Parathyroid adenoma (tissue), 2 donors: ENCODE data around the gene COL15A1.

Experiments
- H2AFZ ChIP-seq: fragments of 300-600 bp; sonication (generic); one replicate; pipeline ENCODE4 v1.7.0; 2017; ENCODE audit warnings: antibody characterized with exemption, mild to moderate bottlenecking
- H3K27ac ChIP-seq: fragments of 300-600 bp; sonication (generic); one replicate; pipeline ENCODE4 v1.7.0; 2017
- H3K27me3 ChIP-seq: fragments of 300-600 bp; sonication (generic); one replicate; pipeline ENCODE4 v1.7.0; 2017; ENCODE audit warnings: low read length; ENCODE audit not compliant: control insufficient read depth, insufficient read depth
- H3K36me3 ChIP-seq: fragments of 300-600 bp; sonication (generic); one replicate; pipeline ENCODE4 v1.7.0; 2017; ENCODE audit warnings: low read length; ENCODE audit not compliant: control insufficient read depth, insufficient read depth
- H3K4me1 ChIP-seq: fragments of 300-600 bp; sonication (generic); one replicate; pipeline ENCODE4 v1.7.0; 2017; ENCODE audit warnings: control low read depth
- H3K4me2 ChIP-seq: fragments of 300-600 bp; sonication (generic); one replicate; pipeline ENCODE4 v1.7.0; 2017; ENCODE audit warnings: low read length
- H3K4me3 ChIP-seq: fragments of 300-600 bp; sonication (generic); one replicate; pipeline ENCODE4 v1.7.0; 2017; ENCODE audit warnings: low read depth, low read length
- H3K79me2 ChIP-seq: fragments of 300-600 bp; sonication (generic); one replicate; pipeline ENCODE4 v1.7.0; 2017; ENCODE audit warnings: control low read depth
- H3K9ac ChIP-seq: fragments of 300-600 bp; sonication (generic); one replicate; pipeline ENCODE4 v1.7.0; 2017; ENCODE audit warnings: mild to moderate bottlenecking
- H3K9me3 ChIP-seq: fragments of 300-600 bp; sonication (generic); one replicate; pipeline ENCODE4 v1.7.0; 2017; ENCODE audit warnings: low read length; ENCODE audit not compliant: control insufficient read depth
- CTCF ChIP-seq: fragments of 300-600 bp; sonication (generic); IDR thresholded peaks from one replicate; pipeline ENCODE4 v1.7.0; 2017; ENCODE audit warnings: antibody characterized with exemption, mild to moderate bottlenecking
- donor health status: primary hyperparathyroidism.

COL15A1 gene

GRCh38 chr9:98974106-98974505 lies 30.4 kb downstream of the COL15A1 start:
- Histone ChIP-seq H3K9me3 (no peaks in the 10 kb centered on the region), H3K4me3 (no peak overlapping the region), H3K79me2 (no peaks in the 10 kb centered on the region), H2AFZ (no peak overlapping the region), H3K27ac (no peak overlapping the region), H3K27me3 (no peaks in the 10 kb centered on the region), H3K9ac (no peak overlapping the region), H3K36me3 (no peaks in the 10 kb centered on the region), H3K4me2 (no peak overlapping the region), H3K4me1 (peaks cover 5% of the 10 kb centered on the region)
- TF ChIP-seq CTCF: no peak

- no peak overlapping the region for H3K4me2 ChIP-seq
- no peaks in the 10 kb centered on the region for H3K79me2 ChIP-seq
- peaks cover 5% of the 10 kb centered on the region for H3K4me1 ChIP-seq
- no peak for TF ChIP-seq CTCF
- H3K27ac ChIP-seq: no peak overlapping the region
- H3K9ac ChIP-seq: no peak overlapping the region
- H3K4me3 ChIP-seq: no peak overlapping the region
- H3K36me3 ChIP-seq: no peaks in the 10 kb centered on the region
- no peak overlapping the region for H2AFZ ChIP-seq
- H3K27me3 ChIP-seq: no peaks in the 10 kb centered on the region
- H3K9me3 ChIP-seq: no peaks in the 10 kb centered on the region
Observed at GRCh38 chr9:98974554-98974953, 30.8 kb downstream of the COL15A1 start.

- H3K4me1 ChIP-seq: peaks cover 5% of the 10 kb centered on the region
- no peak overlapping the region for H3K4me3 ChIP-seq
- no peak overlapping the region for H3K9ac ChIP-seq
- peak; percentile 90 for TF ChIP-seq CTCF
- H3K27me3 ChIP-seq: no peaks in the 10 kb centered on the region
- H2AFZ ChIP-seq: peak overlapping the region; percentile 62
- H3K9me3 ChIP-seq: no peaks in the 10 kb centered on the region
- no peaks in the 10 kb centered on the region for H3K79me2 ChIP-seq
- H3K4me2 ChIP-seq: peak overlapping the region; percentile 40
- no peak overlapping the region for H3K27ac ChIP-seq
- H3K36me3 ChIP-seq: no peaks in the 10 kb centered on the region
Observed at GRCh38 chr9:98974994-98975712, 31.4 kb downstream of the COL15A1 start.

GRCh38 chr9:98975838-98976237 lies 32.1 kb downstream of the COL15A1 start:
- no peak overlapping the region for H3K9ac ChIP-seq
- H3K4me1 ChIP-seq: peaks cover 5% of the 10 kb centered on the region
- no peaks in the 10 kb centered on the region for H3K9me3 ChIP-seq
- no peak overlapping the region for H2AFZ ChIP-seq
- no peaks in the 10 kb centered on the region for H3K79me2 ChIP-seq
- TF ChIP-seq CTCF: no peak
- no peaks in the 10 kb centered on the region for H3K27me3 ChIP-seq
- H3K4me3 ChIP-seq: no peak overlapping the region
- peak overlapping the region; percentile 24 for H3K27ac ChIP-seq
- no peaks in the 10 kb centered on the region for H3K36me3 ChIP-seq
- no peak overlapping the region for H3K4me2 ChIP-seq

GRCh38 chr9:98977246-98977714 lies 33.6 kb downstream of the COL15A1 start:
- TF ChIP-seq CTCF: no peak
- H3K27ac ChIP-seq: no peak overlapping the region

More at GRCh38 chr9:98977246-98977714, 33.6 kb downstream of the COL15A1 start:
- Histone ChIP-seq H3K4me2 (no peak overlapping the region), H3K27me3 (no peaks in the 10 kb centered on the region), H3K36me3 (no peaks in the 10 kb centered on the region), H2AFZ (no peak overlapping the region), H3K79me2 (no peaks in the 10 kb centered on the region), H3K4me3 (no peak overlapping the region), H3K9ac (no peak overlapping the region), H3K4me1 (peaks cover 5% of the 10 kb centered on the region), H3K9me3 (no peaks in the 10 kb centered on the region)
